Raji (cell line): ENCODE measurements around the gene PRSS21.

ENCODE experiments used
- POLR2A ChIP-seq: IDR thresholded peaks from 2 replicates; pipeline ENCODE4 v1.6.1; 2011; ENCODE audit warnings: low read depth, low read length, control low read depth; ENCODE audit not compliant: insufficient read depth

Gene PRSS21

DNA sequence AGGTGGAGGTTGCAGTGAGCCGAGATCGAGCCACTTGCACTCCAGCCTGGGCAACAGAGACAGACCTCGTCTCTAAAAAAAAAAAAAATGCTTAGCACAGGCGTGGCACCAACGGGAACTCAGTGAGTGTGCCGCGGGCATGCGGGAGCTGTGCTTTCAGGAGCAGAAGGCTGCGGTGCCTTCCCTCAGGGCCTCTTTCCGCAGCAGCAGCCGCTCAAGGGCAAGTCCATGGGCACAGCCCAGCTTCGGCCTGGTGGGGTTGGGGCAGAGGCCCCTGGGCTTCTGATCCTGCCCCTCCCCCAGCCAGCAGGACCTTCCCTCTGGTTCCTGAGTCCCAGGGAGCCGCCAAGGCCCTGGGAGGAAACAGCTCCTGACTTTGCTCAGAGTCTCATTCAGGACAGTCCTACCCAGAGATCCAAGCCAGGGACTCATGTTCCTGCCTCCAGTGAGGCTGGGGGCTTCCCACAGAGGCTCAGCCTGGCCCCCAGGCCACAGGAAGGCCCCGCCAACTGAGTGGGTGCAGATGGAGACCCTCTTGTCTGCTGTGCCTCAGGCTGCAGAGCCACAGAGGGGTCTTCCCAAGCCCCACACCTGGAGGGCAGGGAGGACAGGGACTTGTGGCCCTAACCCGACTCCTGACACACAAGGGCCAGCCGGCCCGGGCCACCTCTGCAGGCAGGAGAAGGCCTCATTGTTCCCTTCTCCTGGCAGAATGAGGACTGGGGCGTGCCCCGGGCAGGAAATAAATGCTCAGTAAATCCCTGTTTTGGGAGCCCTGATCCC, 9.7 kb downstream of the PRSS21 start:
- no peak for TF ChIP-seq POLR2A

DNA sequence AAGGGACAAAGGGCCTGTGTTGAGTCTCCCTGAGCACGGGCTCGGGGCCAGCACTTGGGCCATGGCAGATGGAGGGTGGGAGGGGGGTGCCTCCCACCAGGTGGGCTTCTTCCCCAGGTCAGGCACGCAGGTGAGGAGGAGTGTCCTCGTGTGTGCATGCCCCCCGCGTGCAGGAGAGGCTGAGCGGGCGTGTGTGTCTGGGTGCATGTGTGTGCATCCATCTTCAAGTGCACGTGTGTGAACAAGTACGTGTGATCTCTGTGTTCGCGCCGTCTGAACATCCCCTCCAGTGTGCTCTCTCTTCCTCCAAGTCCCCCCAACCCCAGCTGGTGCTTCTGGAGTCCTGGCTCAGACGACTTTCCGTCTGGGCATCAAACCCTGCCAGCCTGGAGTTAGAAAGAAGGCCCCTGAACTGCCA, 10.3 kb downstream of the PRSS21 start:
- TF ChIP-seq POLR2A, result no peak

DNA sequence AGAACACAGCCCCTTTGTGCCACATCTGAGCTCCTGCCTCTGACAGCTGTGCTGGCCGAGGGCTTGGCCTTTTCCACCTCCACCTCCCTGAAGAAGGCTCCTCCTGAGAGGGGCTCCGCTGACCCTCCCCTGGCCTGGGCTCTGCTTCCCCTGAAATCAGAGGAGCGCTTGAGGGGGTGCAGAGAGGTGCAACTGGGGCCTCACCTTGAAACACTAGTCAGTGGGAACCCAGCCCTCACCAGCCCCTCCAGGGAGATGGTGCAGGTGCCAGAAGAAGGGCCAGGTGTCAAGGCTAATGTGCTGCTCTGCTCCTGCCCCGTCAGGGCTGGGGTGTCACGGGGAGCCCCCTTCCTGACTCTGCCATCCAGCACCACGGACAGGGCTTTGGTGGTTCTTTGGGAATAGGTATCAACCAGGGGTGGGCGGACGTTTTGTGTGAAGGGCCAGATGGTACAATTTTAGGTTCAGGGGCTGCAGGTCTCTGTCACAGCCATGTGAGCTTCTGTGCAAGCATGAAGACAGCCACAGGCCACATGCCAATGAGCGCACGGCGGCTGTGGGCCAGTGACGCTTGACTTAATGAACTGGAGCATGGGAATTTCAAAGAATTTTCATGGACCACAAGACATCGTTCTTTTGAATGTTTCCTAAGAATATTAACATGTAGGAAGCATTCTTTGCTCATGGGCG, 10.9 kb downstream of the PRSS21 start:
- no peak for TF ChIP-seq POLR2A

DNA sequence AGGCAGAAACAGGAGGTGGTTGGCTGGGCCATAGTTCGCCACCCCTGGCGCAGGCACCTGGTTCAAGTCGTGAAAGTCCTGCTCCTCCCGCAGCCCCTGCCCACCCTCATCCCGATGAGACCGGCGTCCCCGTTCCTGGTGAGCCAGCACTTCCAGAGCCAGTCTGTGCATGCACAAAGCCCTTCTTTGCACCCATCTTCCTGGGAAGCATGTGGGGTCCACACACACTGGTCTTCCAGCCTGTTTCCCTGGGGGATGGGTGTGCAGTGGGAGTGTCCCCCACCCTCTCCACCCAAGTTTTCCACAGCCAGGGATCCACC, 11.4 kb downstream of the PRSS21 start:
- no peak for TF ChIP-seq POLR2A

DNA sequence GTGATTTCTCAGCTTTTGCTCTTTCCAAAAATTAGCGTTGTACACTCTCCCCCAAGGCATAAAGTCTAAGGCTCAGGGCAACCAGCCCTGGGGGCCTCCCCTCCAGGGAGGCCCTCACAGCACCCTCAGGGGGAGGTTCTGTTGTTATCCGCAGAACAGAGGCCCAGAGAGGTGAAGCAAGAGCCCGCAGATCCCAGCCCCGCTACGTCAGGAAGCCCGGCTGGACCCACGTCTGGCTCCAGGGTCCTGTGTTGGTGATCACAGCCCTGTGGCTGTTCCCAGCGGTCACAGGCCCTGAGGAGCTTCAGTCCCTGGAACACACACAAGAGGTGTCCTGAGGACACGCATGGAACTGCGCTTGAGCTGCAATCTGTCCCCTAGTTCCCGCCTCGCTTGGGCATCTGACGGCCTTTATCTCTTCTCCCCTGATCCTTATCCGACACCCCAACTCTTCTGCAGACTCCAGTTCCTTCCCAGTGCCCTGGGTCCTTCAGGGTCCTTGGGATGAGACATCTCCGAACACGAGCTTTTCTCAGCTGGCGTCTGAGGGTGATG, 11.9 kb downstream of the PRSS21 start:
- TF ChIP-seq POLR2A, result no peak

DNA sequence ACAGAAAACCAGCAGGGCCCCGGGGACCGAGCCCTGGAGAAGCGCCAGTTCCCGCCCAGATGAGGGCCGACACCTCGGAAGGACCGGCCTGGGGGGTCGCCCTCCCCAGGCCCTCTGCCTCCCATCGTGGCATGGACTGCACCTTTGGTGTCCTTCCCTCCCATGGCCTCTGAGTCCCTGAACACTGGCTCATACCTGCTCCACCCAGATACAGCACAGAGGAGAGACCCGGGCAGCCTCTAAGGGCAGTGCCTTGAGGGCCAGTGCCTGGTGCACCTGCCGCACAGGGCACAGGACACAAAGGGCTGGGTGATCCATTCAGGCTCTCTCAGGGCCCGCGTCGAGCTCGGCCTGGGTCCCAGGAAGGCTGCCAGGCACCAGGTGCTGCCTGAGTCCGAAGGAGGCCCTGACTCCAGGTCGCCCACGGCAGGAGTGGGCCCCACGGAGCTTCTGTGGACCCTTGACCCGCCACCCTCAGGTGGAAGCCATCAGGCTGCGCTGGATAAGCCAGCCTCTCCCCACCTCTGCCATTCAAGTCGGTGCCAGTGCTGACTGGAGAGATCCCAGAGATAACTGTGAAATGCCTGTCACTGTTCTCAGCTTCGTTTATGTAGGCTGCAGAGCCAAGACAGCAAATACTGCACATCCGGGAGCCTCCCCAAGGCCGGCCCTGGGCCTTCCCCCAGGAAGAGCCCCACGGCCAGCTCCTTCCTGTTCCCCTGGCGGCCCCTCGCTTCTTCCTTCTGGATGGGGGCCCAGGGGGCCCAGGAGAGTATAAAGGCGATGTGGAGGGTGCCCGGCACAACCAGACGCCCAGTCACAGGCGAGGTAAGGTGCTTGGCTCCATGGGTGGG, 12.7 kb downstream of the PRSS21 start, which contains the start of gene ZG16B:
Gene ZG16B (plus strand): TSS at position 803 of the 854 bp plus-strand sequence. CDS start 139 bp downstream, outside the sequence.
- no peak for TF ChIP-seq POLR2A

DNA sequence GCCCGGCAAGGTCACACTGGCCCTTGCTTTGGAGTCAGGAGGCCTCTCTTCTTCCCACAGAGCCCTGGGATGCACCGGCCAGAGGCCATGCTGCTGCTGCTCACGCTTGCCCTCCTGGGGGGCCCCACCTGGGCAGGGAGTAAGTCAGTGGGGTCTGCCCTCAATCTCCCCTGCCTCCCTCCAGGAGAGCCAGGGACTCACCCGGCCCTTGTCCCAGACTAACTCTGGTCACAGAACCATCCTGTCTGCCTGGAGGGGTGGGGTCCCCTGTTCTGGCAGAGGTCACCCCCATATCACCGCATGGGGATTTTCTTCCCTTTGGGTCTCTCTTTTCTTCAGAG, 13.3 kb downstream of the PRSS21 start:
- TF ChIP-seq POLR2A, result no peak

DNA sequence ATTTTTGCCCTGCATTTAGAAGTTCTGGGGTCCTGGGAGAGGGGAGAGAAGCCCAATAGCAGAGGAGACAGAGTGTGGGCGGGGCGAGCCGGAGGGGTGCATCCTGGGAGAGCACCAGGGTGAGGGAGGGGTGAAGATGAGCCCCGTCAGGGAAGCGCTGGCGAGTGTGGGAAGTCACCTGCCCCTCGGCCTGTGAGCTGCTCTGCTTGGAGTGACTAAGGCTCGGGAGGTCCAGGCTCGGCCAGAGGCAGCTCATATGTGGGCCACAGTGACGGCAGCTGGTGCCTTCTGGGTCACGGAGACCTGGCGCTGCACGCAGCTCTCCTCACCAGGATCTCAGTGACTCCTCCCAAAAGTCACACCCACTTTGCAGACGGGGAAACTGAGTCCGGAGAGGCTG, 14.2 kb downstream of the PRSS21 start:
- no peak for TF ChIP-seq POLR2A

DNA sequence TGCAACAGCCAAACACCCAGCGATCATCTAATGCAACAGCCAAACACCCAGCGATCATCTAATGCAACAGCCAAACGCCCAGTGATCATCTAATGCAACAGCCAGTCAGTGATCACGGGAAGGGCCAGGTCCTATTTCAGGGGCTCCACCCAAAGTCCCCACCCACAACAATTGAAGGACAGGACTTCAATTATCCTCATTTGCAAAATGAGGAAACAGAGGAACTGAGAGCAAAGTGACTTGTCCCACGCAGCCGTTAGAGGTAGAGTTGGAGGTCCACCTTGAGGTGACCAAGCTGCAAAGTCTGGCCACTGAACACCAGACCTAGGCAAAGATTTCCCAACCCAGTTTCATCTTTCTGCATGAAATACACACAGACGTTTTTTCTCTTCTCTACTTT, 16.7 kb downstream of the PRSS21 start:
- TF ChIP-seq POLR2A, result no peak

DNA sequence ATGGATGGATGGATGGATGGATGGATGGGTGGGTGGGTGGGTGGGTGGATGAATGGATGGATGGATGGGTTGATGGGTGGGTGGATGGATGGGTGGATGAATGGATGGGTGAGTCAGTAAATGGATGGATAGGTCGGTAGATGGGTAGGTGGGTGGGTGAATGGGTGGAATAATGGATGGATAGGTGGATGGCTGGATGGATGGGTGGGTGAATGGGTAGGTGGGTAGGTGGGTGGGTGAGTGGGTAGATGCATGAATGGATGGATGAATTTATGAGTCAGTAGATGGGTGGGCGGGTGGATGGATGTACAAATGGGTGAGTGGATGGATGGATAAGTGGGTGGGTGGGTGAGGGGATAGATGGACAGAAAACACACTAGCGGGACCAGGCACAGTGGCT, 17.9 kb downstream of the PRSS21 start:
- no peak for TF ChIP-seq POLR2A

DNA sequence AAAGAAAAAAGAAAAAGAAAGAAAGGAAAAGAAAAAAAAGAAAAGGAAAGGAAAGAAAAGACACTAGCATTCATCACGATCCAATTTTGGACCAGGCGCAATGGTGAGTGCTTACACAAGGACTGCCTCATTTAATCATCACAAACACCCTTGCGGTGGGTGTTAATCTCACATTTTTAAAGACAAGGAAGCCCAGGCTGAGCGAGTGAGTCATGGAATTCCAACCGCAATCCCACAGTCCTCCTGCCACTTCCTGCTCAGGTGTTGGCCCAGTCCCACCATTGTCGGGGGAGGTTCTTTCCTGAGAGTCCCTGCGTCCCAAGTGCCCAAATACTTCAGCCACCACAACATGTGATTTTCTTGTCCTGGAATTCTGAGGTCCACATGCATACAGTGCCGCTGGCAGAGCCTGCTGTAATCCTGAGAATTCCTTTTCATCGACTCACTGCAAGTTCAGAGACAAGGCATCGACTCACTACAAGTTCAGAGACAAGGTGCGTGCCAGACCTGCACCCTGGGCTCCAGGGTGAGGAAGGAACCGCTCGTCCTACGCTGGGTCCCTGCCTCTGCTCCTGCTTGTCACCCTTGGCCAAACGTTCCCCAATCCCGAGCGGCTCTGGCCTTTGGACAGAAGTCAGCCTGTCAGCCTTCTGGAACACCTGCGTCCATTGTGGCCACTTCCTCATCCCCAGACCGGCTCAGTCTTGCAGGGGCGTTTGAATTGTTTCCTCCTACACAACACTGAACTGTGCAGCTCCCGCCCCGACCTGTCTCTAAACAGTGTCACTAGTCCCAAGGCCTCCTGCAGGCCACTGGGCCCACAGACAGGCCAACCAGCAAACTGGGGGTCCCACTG, 18.8 kb downstream of the PRSS21 start:
- no peak for TF ChIP-seq POLR2A

DNA sequence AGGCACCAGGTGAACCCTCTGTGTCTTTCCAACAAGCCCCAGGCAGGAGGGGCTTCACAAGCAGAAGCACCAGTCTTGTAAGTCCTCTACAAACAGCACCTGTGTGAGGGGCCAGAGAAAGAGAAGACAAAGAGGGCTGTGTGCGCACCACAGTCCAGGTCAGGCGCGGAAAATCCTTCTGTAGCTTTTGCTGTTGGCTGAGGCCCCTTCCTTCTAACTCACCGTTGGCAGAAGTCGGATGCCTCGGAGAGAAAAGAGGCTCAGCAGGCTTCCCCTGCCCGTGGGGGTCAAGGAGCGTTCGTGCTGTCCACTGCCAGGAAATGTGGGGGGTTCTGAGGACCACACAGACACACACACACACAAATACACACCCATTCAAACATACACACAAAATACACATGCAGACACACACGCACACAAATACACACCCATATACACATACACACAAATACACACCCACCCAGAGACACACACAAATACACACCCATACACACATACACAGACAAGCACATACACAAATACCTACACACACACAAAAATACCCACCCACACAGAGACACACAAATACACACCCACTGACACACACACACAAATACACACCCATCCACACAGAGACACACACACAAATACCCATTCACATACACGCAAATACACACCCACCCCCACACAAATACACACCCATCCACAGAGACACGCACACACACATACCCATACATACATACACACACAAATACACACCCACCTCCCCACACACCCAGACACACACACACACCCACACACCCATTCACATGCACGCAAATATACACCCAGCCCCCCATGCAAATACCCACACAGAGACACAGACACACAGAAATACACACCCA, 19.8 kb downstream of the PRSS21 start:
- TF ChIP-seq POLR2A, result no peak

DNA sequence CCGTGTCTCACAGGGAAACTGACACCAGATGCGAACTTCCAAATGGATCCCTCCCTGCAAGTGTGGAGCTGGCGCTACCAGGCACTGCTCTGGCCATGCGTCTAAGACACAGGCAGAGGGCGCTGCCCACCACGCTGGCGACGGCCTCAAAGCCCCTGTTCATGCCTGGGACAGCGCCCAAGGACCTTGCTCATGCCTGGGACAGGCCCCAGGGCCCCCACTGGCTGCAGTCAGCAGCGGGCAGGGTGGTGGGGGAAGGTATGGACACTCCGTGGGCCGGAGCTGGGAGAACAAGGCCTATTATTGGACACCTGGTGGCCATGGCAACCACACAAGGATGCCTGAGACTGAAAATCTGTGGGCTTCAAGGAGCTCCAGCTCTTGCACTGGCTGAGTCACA, 21.9 kb downstream of the PRSS21 start:
- TF ChIP-seq POLR2A, result no peak
